Measurements from ENCODE around the gene ZFYVE28. TPM values are rescaled to one million over a fixed set of nuclear protein-coding genes. Genes with fewer than 3 reads are reported as not detected.
"Not testable (repeated sequence)": the region's sequence is repeated elsewhere in the genome, so short reads cannot be mapped to it uniquely, and the experiment has no call there.

ZFYVE28 gene
- total RNA-seq, 2 experiments from 2014 or later: 26.2 to 28.0 TPM

- ChIA-PET CTCF (no interaction called here), POLR2A (interaction anchor here (0.6 kb wide), 1 partner anchor 37 kb away, joined by 4 read pairs; no protein-coding TSS in a partner anchor)
- intact Hi-C loops (cut with DNase I, micrococcal nuclease): no loop called here
- Mint-ChIP-seq H3K4me3 (no peak overlapping the region), H3K27me3 (no peaks in the 10 kb centered on the region), H3K9me3 (no peaks in the 10 kb centered on the region), H3K36me3 (ENCODE audit: low read depth) (peaks cover 49% of the 10 kb centered on the region), H3K27ac (no peak overlapping the region), H3K4me1 (ENCODE audit: low read depth) (no peaks in the 10 kb centered on the region)
- DNase-seq: no peak
- Histone ChIP-seq H3K4me3 (ENCODE audit: low read length) (no peak overlapping the region), H3K36me3 (ENCODE audit: insufficient read depth, low read length) (peaks cover 32% of the 10 kb centered on the region), H3K27me3 (ENCODE audit: control insufficient read depth in 1 of 2, insufficient read depth in 2 of 2, low read length in 2 of 2) (no peaks in the 10 kb centered on the region), H3K9me3 (ENCODE audit: control insufficient read depth in 1 of 2, insufficient read depth in 1 of 2, low read length in 2 of 2) (no peaks in the 10 kb centered on the region), H3K4me1 (ENCODE audit: insufficient read depth, low read length) (no peaks in the 10 kb centered on the region), H3K27ac (ENCODE audit: low read depth in 1 of 2, low read length in 2 of 2) (no peak overlapping the region)
- no peak for TF ChIP-seq CTCF (IDR thresholded peaks at IDR 0.05)
- no peak for ATAC-seq (ENCODE audit: poor library complexity)
Observed at GRCh38 chr4:2226261-2226660, 192.2 kb downstream of the ZFYVE28 start.

- ChIA-PET CTCF (interaction anchor here (0.7 kb wide), 1 partner anchor 895 kb away, joined by 3 read pairs; no protein-coding TSS in a partner anchor), POLR2A (interaction anchor here (1.2 to 2.3 kb wide), 2 partner anchors 18 to 246 kb away, joined by 3 to 14 read pairs; partner anchors contain the start of genes HAUS3, POLN and RNF4)
- no peaks in the 10 kb centered on the region for H3K9me3 ChIP-seq (ENCODE audit: control insufficient read depth in 1 of 2, insufficient read depth in 1 of 2, low read length in 2 of 2)
- no peak overlapping the region for H3K4me3 Mint-ChIP-seq
- H3K36me3 ChIP-seq (ENCODE audit: insufficient read depth, low read length): peaks cover 32% of the 10 kb centered on the region
- H3K27ac Mint-ChIP-seq: no peak overlapping the region
- H3K27ac ChIP-seq (ENCODE audit: low read depth in 1 of 2, low read length in 2 of 2): no peak overlapping the region
- DNase-seq (no peak), ATAC-seq (ENCODE audit: poor library complexity) (no peak)
- intact Hi-C loops (cut with DNase I, micrococcal nuclease): loop anchor here in 1 of 2 experiments (5.0 kb wide), 1 partner anchor 199 kb away; no protein-coding TSS in a partner anchor
- H3K4me3 ChIP-seq (ENCODE audit: low read length): no peak overlapping the region
- H3K9me3 Mint-ChIP-seq: no peaks in the 10 kb centered on the region
- peaks cover 7% of the 10 kb centered on the region for H3K4me1 Mint-ChIP-seq (ENCODE audit: low read depth)
- TF ChIP-seq CTCF (IDR thresholded peaks at IDR 0.05): no peak
- no peaks in the 10 kb centered on the region for H3K27me3 Mint-ChIP-seq
- H3K36me3 Mint-ChIP-seq (ENCODE audit: low read depth): peaks cover 35% of the 10 kb centered on the region
- no peaks in the 10 kb centered on the region for H3K27me3 ChIP-seq (ENCODE audit: control insufficient read depth in 1 of 2, insufficient read depth in 2 of 2, low read length in 2 of 2)
- peaks cover 6% of the 10 kb centered on the region for H3K4me1 ChIP-seq (ENCODE audit: insufficient read depth, low read length)
Observed at GRCh38 chr4:2222838-2223237, 195.6 kb downstream of the ZFYVE28 start.

GRCh38 chr4:2221378-2221777 lies 197.1 kb downstream of the ZFYVE28 start:
- H3K9me3 Mint-ChIP-seq; H3K9me3 ChIP-seq (ENCODE audit: control insufficient read depth in 1 of 2, insufficient read depth in 1 of 2, low read length in 2 of 2); H3K4me3 ChIP-seq (ENCODE audit: low read length); H3K4me1 Mint-ChIP-seq (ENCODE audit: low read depth); H3K27ac ChIP-seq (ENCODE audit: low read depth in 1 of 2, low read length in 2 of 2); H3K4me1 ChIP-seq (ENCODE audit: insufficient read depth, low read length); DNase-seq; ATAC-seq (ENCODE audit: poor library complexity); H3K27ac Mint-ChIP-seq; H3K27me3 Mint-ChIP-seq; H3K4me3 Mint-ChIP-seq; H3K27me3 ChIP-seq (ENCODE audit: control insufficient read depth in 1 of 2, insufficient read depth in 2 of 2, low read length in 2 of 2): not testable (repeated sequence)
- H3K36me3 ChIP-seq (ENCODE audit: insufficient read depth, low read length): peaks cover 21% of the 10 kb centered on the region
- CTCF ChIA-PET: interaction anchor here (1.7 to 2.4 kb wide), 3 partner anchors 195 to 221 kb away, joined by 6 to 24 read pairs (median 23); partner anchors contain the start of genes CFAP99 and ZFYVE28
- POLR2A ChIA-PET: interaction anchor here (1.7 kb wide), 1 partner anchor 61 kb away, joined by 4 read pairs; no protein-coding TSS in a partner anchor
- peaks cover 21% of the 10 kb centered on the region for H3K36me3 Mint-ChIP-seq (ENCODE audit: low read depth)
- intact Hi-C loops (cut with DNase I, micrococcal nuclease): loop anchor here (2.0 to 5.0 kb wide), 4 partner anchors 19 to 247 kb away; partner anchors contain the start of gene RNF4 (in 1 of the 2)

All from CD4-positive, alpha-beta T cell (primary cell).